Tibial nerve (tissue), 4 donors: Measurements from ENCODE around the gene TTC39B. TPM values are rescaled to one million over a fixed set of nuclear protein-coding genes. Genes with fewer than 3 reads are reported as not detected.

Experiments used
- DNase-seq, 2 donors: peaks; one replicate each; pipeline ENCODE4 v3.0.0-alpha.2; 2019; ENCODE audit warnings: low spot score in 2 of 2
- H3K27ac ChIP-seq, 4 donors: fragments of 200-600 bp; sonication (generic) in 3 of 4; one replicate each; pipeline ENCODE4 v1.5.1; 2017 to 2019; ENCODE audit warnings: mild to moderate bottlenecking in 1 of 4
- H3K27me3 ChIP-seq, 2 donors: fragments of 200-600 bp; sonication (generic) in 1 of 2; one replicate each; pipeline versions ENCODE4 v1.5.1 to v1.6.0; 2017 to 2019
- H3K36me3 ChIP-seq, 3 donors: fragments of 200-600 bp; sonication (generic); one replicate each; pipeline ENCODE4 v1.5.1; 2018 to 2019
- H3K4me1 ChIP-seq, 4 donors: fragments of 200-600 bp; sonication (generic) in 3 of 4; one replicate each; pipeline ENCODE4 v1.5.1; 2017 to 2019
- H3K4me3 ChIP-seq, 4 donors: fragments of 200-600 bp; sonication (generic) in 3 of 4; one replicate each; pipeline ENCODE4 v1.5.1; 2017 to 2019; ENCODE audit warnings: mild to moderate bottlenecking in 1 of 4, moderate library complexity in 1 of 4
- H3K9me3 ChIP-seq, 4 donors: fragments of 200-600 bp; sonication (generic) in 3 of 4; one replicate each; pipeline ENCODE4 v1.5.1; 2017 to 2019
- CTCF ChIP-seq, 5 experiments: fragments of 200-600 bp in 3 of 5; fragments of 450-650 bp in 2 of 5; sonication (generic) in 3 of 5; IDR thresholded peaks; one replicate each; pipeline ENCODE4 v1.5.1; 2016 to 2019; ENCODE audit warnings: antibody characterized with exemption in 5 of 5, mild to moderate bottlenecking in 3 of 5, moderate library complexity in 2 of 5
- EP300 ChIP-seq, 2 donors: sonication (generic); formaldehyde crosslinking; IDR thresholded peaks; one replicate each; pipeline ENCODE4 v1.6.1; 2017; ENCODE audit warnings: antibody characterized with exemption in 2 of 2, mild to moderate bottlenecking in 1 of 2
- POLR2A ChIP-seq, 2 donors: fragments of 450-650 bp; IDR thresholded peaks; one replicate each; pipeline ENCODE4 v1.6.1; 2017; ENCODE audit warnings: antibody characterized with exemption in 2 of 2, mild to moderate bottlenecking in 2 of 2, moderate library complexity in 2 of 2
- WGBS, 2 donors: methylation state at CpG; one replicate each; pipeline ENCODE4 v1.1.5; 2018; 5-methylcytosine and 5-hydroxymethylcytosine counted together
- total RNA-seq, 4 donors: library from RNA; depleted of rRNA; stranded (reverse); fragments of >200 nt; gene quantifications; one replicate each; pipeline ENCODE4 v1.1.0, GENCODE V29; 2016

Gene TTC39B
- total RNA-seq, 4 donors from 2014 or later, result 5.4 to 8.8 (median 7.5) TPM

- Histone ChIP-seq H3K4me3 (no peak overlapping the region), H3K9me3 (no peaks in the 10 kb centered on the region), H3K4me1 (peaks cover 0 to 14% (median 3%) of the 10 kb centered on the region in 4 donors), H3K27ac (no peak overlapping the region), H3K27me3 (no peaks in the 10 kb centered on the region), H3K36me3 (no peaks in the 10 kb centered on the region)
- no peak for TF ChIP-seq EP300 (IDR thresholded peaks at IDR 0.05)
- no peak for TF ChIP-seq CTCF (IDR thresholded peaks at IDR 0.05)
- TF ChIP-seq POLR2A (IDR thresholded peaks at IDR 0.05), result no peak
- 56 to 58% methylated on average over 6 of the region's 6 CpGs for WGBS, 2 donors
- no peak for DNase-seq
Measured at GRCh38 chr9:15310107-15310850, 3.3 kb upstream of the TTC39B start.

DNA sequence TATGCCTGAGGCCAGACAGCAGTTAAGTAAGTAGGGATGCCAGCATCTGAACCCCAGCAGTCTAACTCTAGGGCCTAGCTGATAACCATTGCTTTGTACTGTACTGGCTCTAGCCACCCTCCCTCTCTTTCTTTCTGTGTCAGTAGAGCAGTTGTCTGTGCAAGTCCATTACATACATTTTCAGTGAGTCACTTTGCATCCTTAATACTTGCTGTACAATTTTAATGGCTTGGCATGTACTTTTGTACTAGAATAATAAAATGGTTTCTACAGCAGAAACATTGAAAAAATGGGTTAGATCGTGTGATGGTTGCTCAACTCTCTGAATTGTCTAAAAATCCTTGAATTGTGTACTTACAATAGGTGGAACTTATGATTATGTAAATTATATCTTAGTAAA is 1.5 kb upstream of the TTC39B start:
- DNase-seq, result no peak
- peaks cover 0 to 14% (median 3%) of the 10 kb centered on the region in 4 donors for H3K4me1 ChIP-seq
- TF ChIP-seq CTCF (IDR thresholded peaks at IDR 0.05), result no peak
- TF ChIP-seq EP300 (IDR thresholded peaks at IDR 0.05), result no peak
- TF ChIP-seq POLR2A (IDR thresholded peaks at IDR 0.05), result no peak
- no peak overlapping the region for H3K4me3 ChIP-seq
- no peaks in the 10 kb centered on the region for H3K36me3 ChIP-seq
- H3K27ac ChIP-seq, result no peak overlapping the region
- H3K27me3 ChIP-seq, result no peaks in the 10 kb centered on the region
- 26 to 49% methylated on average over 1 of the region's 1 CpG for WGBS, 2 donors
- no peaks in the 10 kb centered on the region for H3K9me3 ChIP-seq

GRCh38 chr9:15307523-15307841 is 466 bp upstream of the TTC39B start:
- no peak for DNase-seq
- H3K27ac ChIP-seq, result peak overlapping the region; percentile 4 to 92 (median 88)
- H3K27me3 ChIP-seq, result no peaks in the 10 kb centered on the region
- no peaks in the 10 kb centered on the region for H3K36me3 ChIP-seq
- H3K4me3 ChIP-seq, result peak overlapping the region; percentile 81 to 99 (median 87)
- peaks cover 0 to 14% (median 3%) of the 10 kb centered on the region in 4 donors for H3K4me1 ChIP-seq
- TF ChIP-seq POLR2A (IDR thresholded peaks at IDR 0.05), result no peak
- peak in 1 of 5 experiments; percentile 3 for TF ChIP-seq CTCF (IDR thresholded peaks at IDR 0.05)
- no peaks in the 10 kb centered on the region for H3K9me3 ChIP-seq
- WGBS, 2 donors, result 8 to 21% methylated on average over 9 to 12 of the region's 12 CpGs

- H3K4me3 ChIP-seq, result peak overlapping the region; percentile 81 to 99 (median 87)
- no peaks in the 10 kb centered on the region for H3K27me3 ChIP-seq
- peak overlapping the region; percentile 75 to 92 (median 88) for H3K27ac ChIP-seq
- 10 to 14% methylated on average over 18 to 25 of the region's 32 CpGs for WGBS, 2 donors
- H3K9me3 ChIP-seq, result no peaks in the 10 kb centered on the region
- DNase-seq, result peak; percentile 40 to 46
- no peak for TF ChIP-seq CTCF (IDR thresholded peaks at IDR 0.05)
- TF ChIP-seq EP300 (IDR thresholded peaks at IDR 0.05), result peak in 1 of 2 donors; percentile 15
- TF ChIP-seq POLR2A (IDR thresholded peaks at IDR 0.05), result no peak
- H3K36me3 ChIP-seq, result no peaks in the 10 kb centered on the region
- peaks cover 0 to 14% (median 3%) of the 10 kb centered on the region in 4 donors for H3K4me1 ChIP-seq
Measured at GRCh38 chr9:15306068-15306756, 804 bp downstream of the TTC39B start.

GRCh38 chr9:15305470-15305869 is 1.5 kb downstream of the TTC39B start:
- H3K4me1 ChIP-seq, result peaks cover 0 to 14% (median 3%) of the 10 kb centered on the region in 4 donors
- H3K9me3 ChIP-seq, result no peaks in the 10 kb centered on the region
- H3K36me3 ChIP-seq, result no peaks in the 10 kb centered on the region
- no peaks in the 10 kb centered on the region for H3K27me3 ChIP-seq
- H3K27ac ChIP-seq, result peak overlapping the region in 3 of 4 donors; percentile 86 to 92 (median 91)
- peak overlapping the region in 3 of 4 donors; percentile 83 to 99 (median 91) for H3K4me3 ChIP-seq
- 84 to 90% methylated on average over 4 of the region's 4 CpGs for WGBS, 2 donors
- TF ChIP-seq POLR2A (IDR thresholded peaks at IDR 0.05) (no peak), CTCF (IDR thresholded peaks at IDR 0.05) (no peak), EP300 (IDR thresholded peaks at IDR 0.05) (no peak)
- no peak for DNase-seq
